Neural crest cell (in vitro differentiated cells): Measurements from ENCODE around the gene PPM1N. TPM values are rescaled to one million over a fixed set of nuclear protein-coding genes. Genes with fewer than 3 reads are reported as not detected.

Source experiments
- DNase-seq: peaks from one replicate; pipeline ENCODE4 v3.0.0; 2021; ENCODE audit warnings: low read depth, mixed read lengths, low spot score
- H3K27ac Mint-ChIP-seq: one replicate; pipeline ENCODE4 v1.8.0; 2021; ENCODE audit warnings: mild to moderate bottlenecking, mixed read lengths; ENCODE audit not compliant: unreplicated experiment
- H3K27me3 Mint-ChIP-seq: 2 replicates; pipeline ENCODE4 v1.8.0; 2021; ENCODE audit warnings: low read depth, mild to moderate bottlenecking, mixed read lengths
- H3K36me3 Mint-ChIP-seq: 2 replicates; pipeline ENCODE4 v1.8.0; 2021; ENCODE audit warnings: low read depth, mild to moderate bottlenecking, mixed read lengths
- H3K4me1 Mint-ChIP-seq: 2 replicates; pipeline ENCODE4 v1.8.0; 2021; ENCODE audit warnings: mixed read lengths
- H3K4me3 Mint-ChIP-seq: one replicate; pipeline ENCODE4 v1.8.0; 2021; ENCODE audit warnings: mild to moderate bottlenecking, mixed read lengths
- H3K9me3 Mint-ChIP-seq: 2 replicates; pipeline ENCODE4 v1.8.0; 2021; ENCODE audit warnings: mixed read lengths
- CTCF ChIP-seq: fragments of 200-600 bp; sonication (generic); conservative IDR thresholded peaks from 2 replicates; pipeline ENCODE4 v1.5.0; 2021; ENCODE audit warnings: antibody characterized with exemption, mild to moderate bottlenecking
- total RNA-seq: library from RNA; stranded (reverse); gene quantifications from 2 replicates; pipeline ENCODE4 v1.2.1, GENCODE V29; 2021

The PPM1N gene
- total RNA-seq, 1 donor from 2014 or later: not detected

GRCh38 chr19:45478454-45479238 lies 19.6 kb upstream of the PPM1N start:
- peak overlapping the region; percentile 91 for H3K4me3 Mint-ChIP-seq
- H3K9me3 Mint-ChIP-seq: no peaks in the 10 kb centered on the region
- H3K27ac Mint-ChIP-seq: peak overlapping the region; percentile 98
- peak; percentile 93 for DNase-seq
- peaks cover 46% of the 10 kb centered on the region for H3K27me3 Mint-ChIP-seq
- peak; percentile 95 for TF ChIP-seq CTCF
- H3K4me1 Mint-ChIP-seq: peaks cover 14% of the 10 kb centered on the region
- H3K36me3 Mint-ChIP-seq: no peaks in the 10 kb centered on the region

GRCh38 chr19:45483033-45483432 lies 15.2 kb upstream of the PPM1N start:
- Mint-ChIP-seq H3K27me3 (peaks cover 11% of the 10 kb centered on the region), H3K4me1 (peaks cover 21% of the 10 kb centered on the region), H3K9me3 (no peaks in the 10 kb centered on the region), H3K27ac (no peak overlapping the region), H3K4me3 (no peak overlapping the region), H3K36me3 (no peaks in the 10 kb centered on the region)
- DNase-seq: no peak
- no peak for TF ChIP-seq CTCF

- Mint-ChIP-seq H3K27ac (no peak overlapping the region), H3K27me3 (no peaks in the 10 kb centered on the region), H3K4me3 (peak overlapping the region; percentile 51)
These were observed 13.8 kb upstream of the PPM1N start for GRCh38 chr19:45484273-45484945.

GRCh38 chr19:45485305-45486077 lies 12.8 kb upstream of the PPM1N start:
- Mint-ChIP-seq H3K4me3 (peak overlapping the region; percentile 97), H3K27ac (peak overlapping the region; percentile 98), H3K27me3 (no peaks in the 10 kb centered on the region), H3K9me3 (no peaks in the 10 kb centered on the region), H3K4me1 (peaks cover 10% of the 10 kb centered on the region), H3K36me3 (no peaks in the 10 kb centered on the region)
- peak; percentile 71 for TF ChIP-seq CTCF
- peak; percentile 99 for DNase-seq

More at GRCh38 chr19:45484273-45484945, 13.8 kb upstream of the PPM1N start:
- Mint-ChIP-seq H3K9me3 (no peaks in the 10 kb centered on the region), H3K36me3 (no peaks in the 10 kb centered on the region), H3K4me1 (peaks cover 10% of the 10 kb centered on the region)
- DNase-seq: no peak
- no peak for TF ChIP-seq CTCF

- H3K27me3 Mint-ChIP-seq: peaks cover 2% of the 10 kb centered on the region
- no peak for TF ChIP-seq CTCF
- DNase-seq: no peak
- H3K4me3 Mint-ChIP-seq: no peak overlapping the region
- H3K36me3 Mint-ChIP-seq: no peaks in the 10 kb centered on the region
- H3K4me1 Mint-ChIP-seq: peaks cover 27% of the 10 kb centered on the region
- H3K27ac Mint-ChIP-seq: no peak overlapping the region
- H3K9me3 Mint-ChIP-seq: no peaks in the 10 kb centered on the region
These were observed 9.5 kb upstream of the PPM1N start for GRCh38 chr19:45488708-45489107.
